Osteoblast (primary cell): Measurements from ENCODE around the gene POMT2. TPM values are rescaled to one million over a fixed set of nuclear protein-coding genes. Genes with fewer than 3 reads are reported as not detected.

Source experiments
- DNase-seq: peaks from one replicate; pipeline ENCODE4 v3.0.0; 2011; ENCODE audit warnings: low spot score, mixed read lengths; ENCODE audit not compliant: insufficient read length; ENCODE audit errors: missing footprints
- H2AFZ ChIP-seq: 2 replicates; pipeline ENCODE4 v1.6.0; 2011; ENCODE audit warnings: mild to moderate bottlenecking, low read length
- H3K27ac ChIP-seq: 2 replicates; pipeline ENCODE4 v1.5.1; 2011; ENCODE audit warnings: mild to moderate bottlenecking, low read depth, low read length, moderate library complexity
- H3K27me3 ChIP-seq: 2 replicates; pipeline ENCODE4 v1.6.0; 2012; ENCODE audit warnings: mild to moderate bottlenecking, control low read depth, inconsistent platforms, low read length, moderate library complexity; ENCODE audit not compliant: insufficient read depth
- H3K36me3 ChIP-seq: 2 replicates; pipeline ENCODE4 v1.5.1; 2011; ENCODE audit warnings: mild to moderate bottlenecking, low read length, control low read depth, moderate library complexity; ENCODE audit not compliant: insufficient read depth
- H3K4me1 ChIP-seq: 2 replicates; pipeline ENCODE4 v1.5.1; 2011; ENCODE audit warnings: mild to moderate bottlenecking, low read length, control low read depth, moderate library complexity; ENCODE audit not compliant: insufficient read depth
- H3K4me2 ChIP-seq: 2 replicates; pipeline ENCODE4 v1.6.0; 2011; ENCODE audit warnings: mild to moderate bottlenecking, low read length; ENCODE audit not compliant: insufficient read depth
- H3K4me3 ChIP-seq: fragments of 200-600 bp; sonication (generic); 3 replicates; pipeline ENCODE4 v1.5.1; 2012; ENCODE audit warnings: mild to moderate bottlenecking, low read length, inconsistent platforms; ENCODE audit not compliant: insufficient read depth
- H3K79me2 ChIP-seq: 2 replicates; pipeline ENCODE4 v1.6.0; 2012; ENCODE audit warnings: mild to moderate bottlenecking, low read length, control low read depth, inconsistent platforms; ENCODE audit not compliant: insufficient read depth
- H3K9me3 ChIP-seq: 2 replicates; pipeline ENCODE4 v1.5.1; 2011; ENCODE audit warnings: low read depth, low read length, control low read depth
- H4K20me1 ChIP-seq: 2 replicates; pipeline ENCODE4 v1.6.0; 2012; ENCODE audit warnings: mild to moderate bottlenecking, low read length, control low read depth; ENCODE audit not compliant: insufficient read depth
- CTCF ChIP-seq: IDR thresholded peaks from 2 replicates; pipeline ENCODE4 v1.5.1; 2011; ENCODE audit warnings: mild to moderate bottlenecking, low read depth, low read length, moderate library complexity; ENCODE audit errors: extremely low read depth
- total RNA-seq: library from RNA; depleted of rRNA; stranded (reverse); fragments of >200 nt; gene quantifications from 2 replicates; pipeline ENCODE4 v1.2.3, GENCODE V29; 2012

POMT2 gene
- total RNA-seq, 1 donor: 11.6 TPM

- Histone ChIP-seq H4K20me1 (peaks cover 13% of the 10 kb centered on the region), H3K27ac (no peak overlapping the region), H3K79me2 (peaks cover 48% of the 10 kb centered on the region), H3K4me1 (peaks cover 12% of the 10 kb centered on the region), H3K4me3 (no peak overlapping the region), H3K27me3 (no peaks in the 10 kb centered on the region), H2AFZ (no peak overlapping the region), H3K9me3 (no peaks in the 10 kb centered on the region), H3K4me2 (no peak overlapping the region), H3K36me3 (no peaks in the 10 kb centered on the region)
- TF ChIP-seq CTCF: no peak
- no peak for DNase-seq
Measured at GRCh38 chr14:77313371-77313770, 7.3 kb downstream of the POMT2 start.

- H3K79me2 ChIP-seq: peaks cover 27% of the 10 kb centered on the region
- H3K4me1 ChIP-seq: peaks cover 22% of the 10 kb centered on the region
- no peak for TF ChIP-seq CTCF
- no peak overlapping the region for H3K4me2 ChIP-seq
- DNase-seq: no peak
- no peak overlapping the region for H3K4me3 ChIP-seq
- no peak overlapping the region for H2AFZ ChIP-seq
- peaks cover 6% of the 10 kb centered on the region for H4K20me1 ChIP-seq
- no peaks in the 10 kb centered on the region for H3K27me3 ChIP-seq
- no peak overlapping the region for H3K27ac ChIP-seq
- no peaks in the 10 kb centered on the region for H3K36me3 ChIP-seq
- H3K9me3 ChIP-seq: no peaks in the 10 kb centered on the region
Measured at GRCh38 chr14:77311217-77311616, 9.5 kb downstream of the POMT2 start.

GRCh38 chr14:77310026-77310425 lies 10.7 kb downstream of the POMT2 start:
- Histone ChIP-seq H3K9me3 (no peaks in the 10 kb centered on the region), H4K20me1 (peaks cover 2% of the 10 kb centered on the region), H3K4me2 (no peak overlapping the region), H3K4me1 (peaks cover 22% of the 10 kb centered on the region), H3K79me2 (peaks cover 19% of the 10 kb centered on the region), H3K27me3 (no peaks in the 10 kb centered on the region), H2AFZ (no peak overlapping the region), H3K27ac (no peak overlapping the region), H3K4me3 (no peak overlapping the region), H3K36me3 (no peaks in the 10 kb centered on the region)
- no peak for DNase-seq
- no peak for TF ChIP-seq CTCF

GRCh38 chr14:77309131-77309530 lies 11.6 kb downstream of the POMT2 start:
- H3K4me2 ChIP-seq: no peak overlapping the region
- H3K27ac ChIP-seq: no peak overlapping the region
- H3K27me3 ChIP-seq: no peaks in the 10 kb centered on the region
- no peak for TF ChIP-seq CTCF
- peaks cover 4% of the 10 kb centered on the region for H3K36me3 ChIP-seq
- peaks cover 19% of the 10 kb centered on the region for H3K4me1 ChIP-seq
- H3K79me2 ChIP-seq: peaks cover 16% of the 10 kb centered on the region
- no peaks in the 10 kb centered on the region for H3K9me3 ChIP-seq
- no peaks in the 10 kb centered on the region for H4K20me1 ChIP-seq
- no peak for DNase-seq
- no peak overlapping the region for H3K4me3 ChIP-seq
- no peak overlapping the region for H2AFZ ChIP-seq
